HFF-Myc (cell line): ENCODE data around the gene LTBP1.

Experiments
- DNase-seq: peaks from one replicate; pipeline ENCODE4 v3.0.0-alpha.2; 2011; ENCODE audit warnings: low read depth; ENCODE audit errors: extremely low read depth
- H3K4me3 ChIP-seq: replicated peaks from 2 replicates; pipeline ENCODE4 v1.5.1; 2011; ENCODE audit warnings: low read depth, mild to moderate bottlenecking, control low read depth, low read length
- TF ChIP-seq, protein P1 (sequence below): IDR thresholded peaks from 2 replicates; pipeline ENCODE4 v1.5.1; 2012; ENCODE audit warnings: mild to moderate bottlenecking, low read depth, low read length, control low read depth; ENCODE audit errors: missing control alignments

LTBP1 gene

DNA sequence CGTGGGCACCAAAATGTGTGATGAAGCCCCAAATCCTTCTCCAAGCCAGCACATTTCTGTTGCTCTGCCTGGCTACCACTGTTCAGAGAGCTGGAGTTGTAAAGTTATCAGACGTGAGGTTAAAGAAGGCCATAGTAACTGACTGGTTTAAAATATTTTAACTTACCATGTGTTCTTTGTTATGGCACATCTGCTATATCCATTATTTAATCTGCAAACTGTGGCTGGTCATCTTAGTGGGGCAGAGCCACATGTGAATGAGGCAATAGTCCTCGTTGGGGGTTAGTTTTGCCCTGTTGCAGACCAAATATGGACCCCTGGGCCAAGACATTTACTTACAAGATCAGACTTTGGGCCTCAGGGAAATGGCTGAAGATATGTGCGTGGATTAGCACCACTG, 315.3 kb downstream of the LTBP1 start:
- TF ChIP-seq, protein P1, sequence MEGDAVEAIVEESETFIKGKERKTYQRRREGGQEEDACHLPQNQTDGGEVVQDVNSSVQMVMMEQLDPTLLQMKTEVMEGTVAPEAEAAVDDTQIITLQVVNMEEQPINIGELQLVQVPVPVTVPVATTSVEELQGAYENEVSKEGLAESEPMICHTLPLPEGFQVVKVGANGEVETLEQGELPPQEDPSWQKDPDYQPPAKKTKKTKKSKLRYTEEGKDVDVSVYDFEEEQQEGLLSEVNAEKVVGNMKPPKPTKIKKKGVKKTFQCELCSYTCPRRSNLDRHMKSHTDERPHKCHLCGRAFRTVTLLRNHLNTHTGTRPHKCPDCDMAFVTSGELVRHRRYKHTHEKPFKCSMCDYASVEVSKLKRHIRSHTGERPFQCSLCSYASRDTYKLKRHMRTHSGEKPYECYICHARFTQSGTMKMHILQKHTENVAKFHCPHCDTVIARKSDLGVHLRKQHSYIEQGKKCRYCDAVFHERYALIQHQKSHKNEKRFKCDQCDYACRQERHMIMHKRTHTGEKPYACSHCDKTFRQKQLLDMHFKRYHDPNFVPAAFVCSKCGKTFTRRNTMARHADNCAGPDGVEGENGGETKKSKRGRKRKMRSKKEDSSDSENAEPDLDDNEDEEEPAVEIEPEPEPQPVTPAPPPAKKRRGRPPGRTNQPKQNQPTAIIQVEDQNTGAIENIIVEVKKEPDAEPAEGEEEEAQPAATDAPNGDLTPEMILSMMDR = no peak
- no peak for DNase-seq

DNA sequence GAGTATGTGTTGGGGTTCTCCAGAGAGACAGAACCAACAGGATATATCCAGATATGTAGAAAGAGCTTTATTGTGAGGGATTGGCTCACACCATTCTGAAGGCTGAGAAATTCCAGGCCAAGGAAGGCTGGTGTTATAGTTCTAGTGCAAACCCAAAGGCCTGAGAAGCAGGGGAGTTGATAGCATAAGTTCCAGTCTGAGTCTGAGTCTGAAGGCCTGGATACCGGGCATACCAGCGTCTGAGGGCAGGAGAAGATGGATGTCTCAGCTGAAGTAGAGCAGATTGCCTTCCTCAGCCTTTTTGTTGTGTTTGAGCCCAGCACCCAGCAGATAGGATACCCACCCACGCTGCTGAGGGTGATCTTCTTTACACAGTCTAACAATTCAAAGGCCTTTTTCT, 318.0 kb downstream of the LTBP1 start:
- no peak for DNase-seq
- H3K4me3 ChIP-seq = no peak overlapping the region
- TF ChIP-seq, protein P1 = no peak

More for the DNA sequence above, 315.3 kb downstream of the LTBP1 start:
- H3K4me3 ChIP-seq = no peak overlapping the region

DNA sequence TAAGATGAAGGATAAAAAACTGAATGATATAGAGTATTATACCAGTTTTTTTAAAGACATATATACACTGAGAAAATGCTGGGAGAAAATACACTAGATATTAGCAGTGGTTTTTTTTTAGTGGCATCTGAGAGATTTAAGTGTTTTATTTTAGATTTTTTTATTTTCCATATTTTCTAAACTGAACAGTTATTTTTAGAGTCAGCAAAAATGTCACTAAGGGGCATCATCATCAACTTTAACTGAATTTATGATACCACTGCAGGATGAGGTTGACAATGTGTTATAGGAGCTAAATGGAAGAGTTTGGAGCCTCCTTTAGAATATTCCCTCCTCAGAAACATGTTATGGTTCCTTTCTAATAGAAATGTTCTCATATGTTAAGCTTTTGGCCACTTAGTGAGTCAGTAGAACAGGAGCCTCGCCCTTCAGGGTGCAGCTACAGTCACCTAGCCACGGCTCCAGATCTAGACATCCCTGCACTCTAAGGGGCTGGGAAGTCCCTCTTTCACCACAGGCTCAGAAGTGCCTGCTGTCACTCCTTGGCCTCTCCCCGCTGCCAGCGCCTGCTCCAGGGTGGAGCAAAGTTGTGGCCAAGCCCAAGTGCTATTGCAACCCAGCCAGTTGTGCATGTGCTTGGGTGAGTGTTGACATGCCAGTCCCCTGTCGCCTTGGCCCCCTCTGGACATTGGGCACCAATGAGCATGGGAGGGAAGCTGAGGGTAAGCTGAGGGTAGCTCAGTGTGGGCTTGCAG, 319.0 kb downstream of the LTBP1 start:
- no peak overlapping the region for H3K4me3 ChIP-seq
- TF ChIP-seq, protein P1 = no peak

DNA sequence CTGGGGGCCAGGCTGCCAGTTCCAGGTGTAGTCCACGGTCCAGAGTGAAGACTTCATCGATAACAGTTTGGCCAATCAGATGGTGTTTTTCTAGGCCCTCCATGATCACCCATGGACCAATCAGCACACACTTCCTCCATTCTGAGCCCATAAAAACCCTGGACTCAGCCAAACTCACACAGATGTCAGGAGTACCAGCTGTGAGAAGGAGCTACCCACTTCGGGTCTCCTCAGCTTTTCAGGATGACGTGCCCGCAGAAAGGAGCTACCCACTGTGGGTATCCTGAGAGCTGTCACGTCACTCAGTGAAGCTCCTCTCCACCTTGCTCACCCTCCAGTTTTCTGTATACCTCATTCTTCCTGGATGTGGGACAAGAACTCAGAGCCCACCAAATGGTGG, 319.7 kb downstream of the LTBP1 start:
- TF ChIP-seq, protein P1 = no peak
- no peak overlapping the region for H3K4me3 ChIP-seq
- DNase-seq = no peak

More for the DNA sequence above, 319.0 kb downstream of the LTBP1 start:
- DNase-seq = no peak

DNA sequence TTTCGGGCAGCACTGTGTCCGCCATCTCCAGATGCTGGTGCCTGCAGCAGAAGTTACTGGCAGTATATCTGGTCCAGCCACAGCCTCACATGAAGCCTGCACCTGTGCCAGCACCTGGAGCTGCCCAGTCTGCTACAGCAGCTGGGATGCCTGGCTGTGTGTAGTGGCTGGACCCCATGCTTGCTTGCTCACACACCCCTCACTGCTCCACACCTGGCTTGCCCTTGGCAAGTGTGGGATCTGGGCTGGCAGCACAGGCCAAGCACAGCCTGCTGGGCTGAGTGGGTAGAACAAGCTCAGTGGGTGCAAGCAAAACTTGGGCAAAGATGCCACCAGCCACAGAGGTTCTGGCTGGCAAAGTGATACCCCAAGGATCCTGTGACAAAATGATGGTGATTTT, 320.3 kb downstream of the LTBP1 start:
- DNase-seq = no peak
- TF ChIP-seq, protein P1 = no peak
- no peak overlapping the region for H3K4me3 ChIP-seq

DNA sequence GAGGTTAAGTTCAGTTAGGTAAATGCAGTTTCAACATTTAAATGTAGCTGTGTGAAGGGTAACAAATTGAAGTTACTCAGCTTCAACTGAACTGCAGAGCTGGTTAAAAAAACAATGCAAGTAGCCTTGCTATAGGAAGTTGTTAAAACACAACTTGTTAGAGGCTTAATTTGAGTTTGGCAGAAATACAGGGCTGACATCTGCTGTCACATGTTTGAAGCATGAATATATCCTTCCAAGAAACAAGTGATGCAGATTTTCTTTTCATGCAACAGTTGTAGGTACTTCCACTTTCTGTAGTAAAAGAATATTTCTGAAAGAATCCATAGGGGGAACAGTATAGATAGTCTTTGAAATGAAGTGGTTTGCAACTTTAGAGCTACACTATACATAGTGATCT, 321.0 kb downstream of the LTBP1 start:
- no peak for DNase-seq
- no peak overlapping the region for H3K4me3 ChIP-seq
- TF ChIP-seq, protein P1 = no peak

DNA sequence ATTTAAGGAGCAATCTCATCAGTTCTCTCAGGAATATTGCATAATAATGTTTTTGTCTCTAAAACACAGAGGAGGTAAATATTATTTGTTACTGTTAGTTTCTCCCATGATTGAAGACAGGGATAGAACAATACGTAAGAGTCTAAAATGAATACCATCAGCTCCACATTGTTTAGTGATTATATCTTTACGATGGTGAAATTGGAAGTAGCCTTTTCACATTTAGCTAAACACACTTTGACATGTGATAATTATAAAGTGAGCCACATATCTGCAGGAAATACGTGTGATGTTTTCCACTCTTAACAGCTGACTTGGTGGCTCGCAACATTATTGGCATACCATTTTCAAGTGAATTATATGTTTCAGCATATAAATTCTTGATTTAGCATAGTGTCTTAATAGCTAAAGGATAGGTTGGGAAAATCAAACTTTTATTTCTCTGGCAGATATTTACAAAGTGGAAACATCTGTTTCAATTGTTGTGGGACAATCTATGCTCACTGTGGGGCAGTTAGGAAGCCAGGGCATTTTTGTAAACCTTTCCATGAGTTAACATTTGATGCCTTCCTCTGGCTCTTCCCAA, 321.6 kb downstream of the LTBP1 start:
- TF ChIP-seq, protein P1 = no peak
- DNase-seq = no peak
- H3K4me3 ChIP-seq = no peak overlapping the region
